K562 (cell line): Measurements from ENCODE around the gene CCNC. TPM values are rescaled to one million over a fixed set of nuclear protein-coding genes. Genes with fewer than 3 reads are reported as not detected.

Experiments
- ADNP ChIP-seq: fragments of 200-800 bp; sonication (Bioruptor generic); IDR thresholded peaks from 2 replicates; pipeline ENCODE4 v1.6.1; 2016; ENCODE audit warnings: missing genetic modification characterization, missing compliant biosample characterization
- BHLHE40 ChIP-seq: IDR thresholded peaks from 2 replicates; pipeline ENCODE4 v1.6.1; 2011; ENCODE audit warnings: low read length, improper control_type of control experiment
- BRF2 ChIP-seq: IDR thresholded peaks from 3 replicates; pipeline ENCODE4 v1.6.1; 2011; ENCODE audit warnings: borderline replicate concordance, mild to moderate bottlenecking; ENCODE audit not compliant: insufficient read length, insufficient read depth
- CAMTA2 ChIP-seq: fragments of 250-450 bp; sonication (Bioruptor Pico); conservative IDR thresholded peaks from 2 replicates; pipeline ENCODE4 v1.5.1; 2022
- CBX3 ChIP-seq, 2 experiments: IDR thresholded peaks; 1 replicate in 1 of 2; 2 replicates in 1 of 2; pipeline ENCODE4 v1.6.1; 2012; ENCODE audit warnings: inconsistent platforms in 2 of 2, low read length in 2 of 2, borderline replicate concordance in 1 of 2, control low read depth in 1 of 2
- CXXC5 ChIP-seq: fragments of 250-450 bp; sonication (Bioruptor Pico); IDR thresholded peaks from 2 replicates; pipeline ENCODE4 v1.8.0; 2022; ENCODE audit warnings: inconsistent platforms, mild to moderate bottlenecking, moderate library complexity
- E2F3 ChIP-seq: fragments of 250-450 bp; sonication (Bioruptor Pico); IDR thresholded peaks from 2 replicates; pipeline ENCODE4 v1.4.0; 2020; ENCODE audit warnings: mild to moderate bottlenecking
- EWSR1 ChIP-seq: fragments of 450-650 bp; IDR thresholded peaks from 2 replicates; pipeline ENCODE4 v1.6.1; 2018; ENCODE audit warnings: borderline replicate concordance, mild to moderate bottlenecking, low read depth, moderate library complexity; ENCODE audit not compliant: partially characterized antibody
- EZH2 ChIP-seq: IDR thresholded peaks from 2 replicates; pipeline ENCODE4 v1.6.1; 2012; ENCODE audit warnings: low read depth, mild to moderate bottlenecking, inconsistent platforms, low read length, borderline replicate concordance
- HCFC1 ChIP-seq: IDR thresholded peaks from 2 replicates; pipeline ENCODE4 v1.6.1; 2012; ENCODE audit warnings: low read depth, low read length, improper control_type of control experiment
- L3MBTL2 ChIP-seq: fragments of 450-650 bp; IDR thresholded peaks from 2 replicates; pipeline ENCODE4 v1.6.1; 2016; ENCODE audit warnings: mild to moderate bottlenecking, moderate library complexity
- NUFIP1 ChIP-seq: fragments of 450-650 bp; IDR thresholded peaks from 2 replicates; pipeline ENCODE4 v1.6.1; 2018; ENCODE audit not compliant: partially characterized antibody
- POLR3G ChIP-seq: IDR thresholded peaks from 2 replicates; pipeline ENCODE4 v1.6.1; 2011; ENCODE audit not compliant: insufficient read length, insufficient replicate concordance; ENCODE audit errors: extremely low read depth
- RBBP5 ChIP-seq: fragments of 200-600 bp; sonication (generic); IDR thresholded peaks from 2 replicates; pipeline ENCODE4 v1.6.1; 2012; ENCODE audit warnings: borderline replicate concordance, mild to moderate bottlenecking, low read length, control low read depth, inconsistent platforms; ENCODE audit not compliant: insufficient read depth, poor library complexity, severe bottlenecking
- RBM17 ChIP-seq: fragments of 200-400 bp; formaldehyde crosslinking; IDR thresholded peaks from 2 replicates; pipeline ENCODE4 v1.6.1; 2017; ENCODE audit warnings: low read depth, mild to moderate bottlenecking, low read length, borderline replicate concordance
- TBL1XR1 ChIP-seq, 2 experiments: IDR thresholded peaks; 2 replicates each; pipeline ENCODE4 v1.6.1; 2012; ENCODE audit warnings: improper control_type of control experiment in 2 of 2, low read length in 2 of 2, mild to moderate bottlenecking in 1 of 2
- TEAD1 ChIP-seq, 2 experiments: fragments of 450-650 bp in 1 of 2; sonication (generic) in 1 of 2; formaldehyde crosslinking; IDR thresholded peaks; 2 replicates each; pipeline versions ENCODE4 v1.4.0 to v1.8.0; 2020 to 2022; ENCODE audit warnings: mild to moderate bottlenecking in 2 of 2, missing genetic modification reagents in 1 of 2
- XRCC4 ChIP-seq: IDR thresholded peaks from one replicate; pipeline ENCODE4 v1.6.1; 2011; ENCODE audit not compliant: insufficient read depth, insufficient read length; ENCODE audit errors: extremely low read depth
- YY1 ChIP-seq, 3 experiments: IDR thresholded peaks; 2 replicates each; pipeline ENCODE4 v1.6.1; 2011; ENCODE audit warnings: low read length in 2 of 3, mild to moderate bottlenecking in 2 of 3, moderate library complexity in 2 of 3, borderline replicate concordance in 1 of 3, control low read depth in 1 of 3, low read depth in 1 of 3; ENCODE audit not compliant: insufficient read depth in 3 of 3, insufficient replicate concordance in 2 of 3, control insufficient read depth in 1 of 3, insufficient read length in 1 of 3; ENCODE audit errors: extremely low read depth in 1 of 3
- ZFP91 ChIP-seq: sonication (generic); formaldehyde crosslinking; IDR thresholded peaks from 2 replicates; pipeline ENCODE4 v1.8.0; 2022; ENCODE audit warnings: mild to moderate bottlenecking, missing genetic modification reagents
- ZKSCAN3 ChIP-seq: fragments of 250-450 bp; sonication (Bioruptor Pico); IDR thresholded peaks from 2 replicates; pipeline ENCODE4 v1.4.0; 2020
- ZNF696 ChIP-seq: fragments of 250-450 bp; sonication (Bioruptor Pico); conservative IDR thresholded peaks from 2 replicates; pipeline ENCODE4 v1.4.0; 2020; ENCODE audit warnings: mild to moderate bottlenecking, moderate library complexity
- polyA plus RNA-seq, 8 experiments: library from polyadenylated mRNA; depleted of rRNA in 4 of 8; stranded (reverse) in 5 of 8; unstranded in 3 of 8; fragments of >200 nt; fragmentation: Nextera tagmentation in 2 of 8; fragmentation: Illumina TruSeq in 1 of 8; extraction: Ambion mirVana in 2 of 8; extraction: Trizol in 1 of 8; gene quantifications; 2 replicates each; pipeline versions ENCODE4 v1.2.1 to v1.2.3, GENCODE V29; 2011 to 2014; ENCODE audit warnings: inconsistent platforms in 1 of 8, missing spikeins in 1 of 8
- total RNA-seq, 7 experiments: library from RNA; depleted of rRNA in 6 of 7; stranded (reverse); fragments of >200 nt in 6 of 7; fragmentation: Illumina TruSeq in 2 of 7; extraction: Trizol in 2 of 7; gene quantifications; 2 replicates each; pipeline versions ENCODE4 v1.2.1 to v1.2.3, GENCODE V29; 2011 to 2021; ENCODE audit warnings: low replicate concordance in 1 of 7
- TF ChIP-seq, protein P1 (sequence below), 2 experiments: fragments of 450-650 bp; conservative IDR thresholded peaks; 2 replicates each; pipeline ENCODE4 v1.6.1; 2017; ENCODE audit warnings: mild to moderate bottlenecking in 2 of 2, moderate library complexity in 2 of 2

The CCNC gene
- total and polyA plus RNA-seq, 9 of the 15 experiments (the other 6 are each of a cell fraction or from before 2014, with no cell fraction given) = 68.7 to 177 (median 99.6) TPM

GRCh38 chr6:99603421-99604165 is 35.1 kb upstream of the CCNC start (continued):
- TF ChIP-seq CXXC5 (CRISPR knock-in tag) (peak; percentile 80), XRCC4 (no peak), ZFP91 (CRISPR knock-in tag) (no peak), RBM17 (no peak), CBX3 (IDR thresholded peaks at IDR 0.05; ENCODE audit: borderline replicate concordance in 1 of 2, low read length in 2 of 2) (peak in 1 of 2 experiments; percentile 58; a peak in 1 of 3 replicates), CAMTA2 (CRISPR knock-in tag) (no peak), EZH2 (peak; percentile 35; the same call in 1 of the 2 replicates), ZKSCAN3 (CRISPR knock-in tag) (no peak), NUFIP1 (no peak), HCFC1 (0 out of 2 replicates have a peak, but pooled peaks have one; percentile 8), BHLHE40 (peak; percentile 75), RBBP5 (peak; percentile 4), EWSR1 (no peak), POLR3G (no peak), BRF2 (no peak), E2F3 (CRISPR knock-in tag) (no peak), YY1 (IDR thresholded peaks at IDR 0.05; ENCODE audit: borderline replicate concordance in 1 of 3, control insufficient read depth in 1 of 3, extremely low read depth in 1 of 3, insufficient read depth in 3 of 3, insufficient read length in 1 of 3, insufficient replicate concordance in 2 of 3, low read depth in 1 of 3, low read length in 2 of 3) (no peak), TBL1XR1 (IDR thresholded peaks at IDR 0.05; ENCODE audit: low read length in 2 of 2) (no peak), TEAD1 (CRISPR knock-in tag; IDR thresholded peaks at IDR 0.05) (0 out of 4 replicates have a peak, but pooled peaks of 1 of the 2 experiments have one; percentile 39), ADNP (tag) (no peak), L3MBTL2 (peak; percentile 97), ZNF696 (no peak)
- TF ChIP-seq, protein P1, sequence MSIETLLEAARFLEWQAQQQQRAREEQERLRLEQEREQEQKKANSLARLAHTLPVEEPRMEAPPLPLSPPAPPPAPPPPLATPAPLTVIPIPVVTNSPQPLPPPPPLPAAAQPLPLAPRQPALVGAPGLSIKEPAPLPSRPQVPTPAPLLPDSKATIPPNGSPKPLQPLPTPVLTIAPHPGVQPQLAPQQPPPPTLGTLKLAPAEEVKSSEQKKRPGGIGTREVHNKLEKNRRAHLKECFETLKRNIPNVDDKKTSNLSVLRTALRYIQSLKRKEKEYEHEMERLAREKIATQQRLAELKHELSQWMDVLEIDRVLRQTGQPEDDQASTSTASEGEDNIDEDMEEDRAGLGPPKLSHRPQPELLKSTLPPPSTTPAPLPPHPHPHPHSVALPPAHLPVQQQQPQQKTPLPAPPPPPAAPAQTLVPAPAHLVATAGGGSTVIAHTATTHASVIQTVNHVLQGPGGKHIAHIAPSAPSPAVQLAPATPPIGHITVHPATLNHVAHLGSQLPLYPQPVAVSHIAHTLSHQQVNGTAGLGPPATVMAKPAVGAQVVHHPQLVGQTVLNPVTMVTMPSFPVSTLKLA (conservative IDR thresholded peaks at IDR 0.05) = peak; percentile 27 to 58; a peak in 2 of 4 replicates
